HepG2 (cell line): Measurements from ENCODE around the gene CLIC1. TPM values are rescaled to one million over a fixed set of nuclear protein-coding genes. Genes with fewer than 3 reads are reported as not detected.

Experiments
- CEBPG ChIP-seq: IDR thresholded peaks from 2 replicates; pipeline ENCODE4 v1.6.1; 2016
- DDIT3 ChIP-seq: sonication (generic); formaldehyde crosslinking; IDR thresholded peaks from 2 replicates; pipeline ENCODE4 v1.4.0; 2020; ENCODE audit warnings: mild to moderate bottlenecking, missing genetic modification reagents
- E2F2 ChIP-seq: sonication (generic); formaldehyde crosslinking; IDR thresholded peaks from 2 replicates; pipeline ENCODE4 v1.4.0; 2020; ENCODE audit warnings: missing genetic modification reagents, borderline replicate concordance
- GFI1 ChIP-seq: sonication (generic); formaldehyde crosslinking; IDR thresholded peaks from 2 replicates; pipeline ENCODE4 v1.5.0; 2020; ENCODE audit warnings: missing genetic modification reagents, mild to moderate bottlenecking, borderline replicate concordance
- KAT7 ChIP-seq: IDR thresholded peaks from 2 replicates; pipeline ENCODE4 v1.6.1; 2018; ENCODE audit warnings: borderline replicate concordance, missing compliant biosample characterization
- KDM4B ChIP-seq: sonication (generic); formaldehyde crosslinking; IDR thresholded peaks from 2 replicates; pipeline ENCODE4 v1.4.0; 2020; ENCODE audit warnings: missing genetic modification reagents
- KLF12 ChIP-seq: sonication (generic); formaldehyde crosslinking; IDR thresholded peaks from 2 replicates; pipeline ENCODE4 v1.4.0; 2020; ENCODE audit warnings: missing genetic modification reagents, borderline replicate concordance
- KMT2A ChIP-seq: sonication (generic); formaldehyde crosslinking; IDR thresholded peaks from 2 replicates; pipeline ENCODE4 v1.4.0; 2020; ENCODE audit warnings: missing genetic modification reagents
- MAFG ChIP-seq: sonication (generic); formaldehyde crosslinking; IDR thresholded peaks from 2 replicates; pipeline ENCODE4 v1.5.1; 2020; ENCODE audit warnings: mild to moderate bottlenecking, missing genetic modification reagents
- MZF1 ChIP-seq: sonication (generic); formaldehyde crosslinking; IDR thresholded peaks from 2 replicates; pipeline ENCODE4 v1.8.1; 2023; ENCODE audit warnings: mild to moderate bottlenecking, missing genetic modification reagents, borderline replicate concordance
- RAD51 ChIP-seq: fragments of 450-650 bp; IDR thresholded peaks from 2 replicates; pipeline ENCODE4 v1.6.1; 2016; ENCODE audit warnings: borderline replicate concordance
- RBAK ChIP-seq: sonication (generic); formaldehyde crosslinking; IDR thresholded peaks from 2 replicates; pipeline ENCODE4 v1.5.1; 2020; ENCODE audit warnings: mild to moderate bottlenecking, missing genetic modification reagents
- REPIN1 ChIP-seq: sonication (generic); formaldehyde crosslinking; IDR thresholded peaks from 2 replicates; pipeline ENCODE4 v1.8.0; 2022; ENCODE audit warnings: missing genetic modification reagents, low read depth, mild to moderate bottlenecking, borderline replicate concordance
- SALL1 ChIP-seq: sonication (generic); formaldehyde crosslinking; IDR thresholded peaks from 2 replicates; pipeline ENCODE4 v1.8.0; 2022; ENCODE audit warnings: mild to moderate bottlenecking, missing genetic modification reagents
- SMAD9 ChIP-seq: sonication (generic); formaldehyde crosslinking; IDR thresholded peaks from 2 replicates; pipeline ENCODE4 v1.5.1; 2020; ENCODE audit warnings: mild to moderate bottlenecking, missing genetic modification reagents
- SNAPC2 ChIP-seq: sonication (generic); formaldehyde crosslinking; IDR thresholded peaks from 2 replicates; pipeline ENCODE4 v1.8.1; 2022; ENCODE audit warnings: mild to moderate bottlenecking, missing genetic modification reagents
- TCF7 ChIP-seq: sonication (generic); IDR thresholded peaks from 2 replicates; pipeline ENCODE4 v1.6.1; 2016; ENCODE audit warnings: antibody characterized with exemption, low read depth
- TFDP1 ChIP-seq: IDR thresholded peaks from 2 replicates; pipeline ENCODE4 v1.6.1; 2016; ENCODE audit warnings: missing compliant biosample characterization, missing genetic modification reagents, borderline replicate concordance
- TRIM24 ChIP-seq: sonication (generic); formaldehyde crosslinking; IDR thresholded peaks from 2 replicates; pipeline ENCODE4 v1.8.0; 2022; ENCODE audit warnings: mild to moderate bottlenecking, missing genetic modification reagents
- ZFP41 ChIP-seq: sonication (generic); formaldehyde crosslinking; IDR thresholded peaks from 2 replicates; pipeline ENCODE4 v1.4.0; 2020; ENCODE audit warnings: mild to moderate bottlenecking, missing genetic modification reagents, borderline replicate concordance
- ZFY ChIP-seq: sonication (generic); formaldehyde crosslinking; IDR thresholded peaks from 2 replicates; pipeline ENCODE4 v1.4.0; 2020; ENCODE audit warnings: missing genetic modification reagents
- ZGPAT ChIP-seq: IDR thresholded peaks from 2 replicates; pipeline ENCODE4 v1.6.1; 2016; ENCODE audit warnings: mild to moderate bottlenecking
- ZNF468 ChIP-seq: sonication (generic); formaldehyde crosslinking; IDR thresholded peaks from 2 replicates; pipeline ENCODE4 v1.8.0; 2022; ENCODE audit warnings: mild to moderate bottlenecking, moderate library complexity, missing genetic modification reagents
- ZNF577 ChIP-seq: sonication (generic); formaldehyde crosslinking; IDR thresholded peaks from 2 replicates; pipeline ENCODE4 v1.4.0; 2020; ENCODE audit warnings: mild to moderate bottlenecking, low read depth, missing genetic modification reagents, borderline replicate concordance
- ZNF678 ChIP-seq: sonication (generic); formaldehyde crosslinking; IDR thresholded peaks from 2 replicates; pipeline ENCODE4 v1.4.0; 2020; ENCODE audit warnings: mild to moderate bottlenecking, missing genetic modification reagents
- ZNF775 ChIP-seq: sonication (generic); formaldehyde crosslinking; IDR thresholded peaks from 2 replicates; pipeline ENCODE4 v1.4.0; 2020; ENCODE audit warnings: missing genetic modification reagents, mild to moderate bottlenecking, moderate library complexity, borderline replicate concordance
- ZNF878 ChIP-seq: sonication (generic); formaldehyde crosslinking; IDR thresholded peaks from 2 replicates; pipeline ENCODE4 v1.8.1; 2023; ENCODE audit warnings: mild to moderate bottlenecking, missing genetic modification reagents, moderate library complexity
- ZZZ3 ChIP-seq: sonication (generic); formaldehyde crosslinking; IDR thresholded peaks from 2 replicates; pipeline ENCODE4 v1.4.0; 2020; ENCODE audit warnings: missing genetic modification reagents, mild to moderate bottlenecking, borderline replicate concordance
- polyA plus RNA-seq, 8 experiments: library from polyadenylated mRNA; depleted of rRNA in 3 of 8; stranded (reverse) in 7 of 8; unstranded in 1 of 8; fragments of >200 nt; fragmentation: Illumina TruSeq in 4 of 8; extraction: Trizol in 4 of 8; gene quantifications; 2 replicates each; pipeline versions ENCODE4 v1.2.1 to v1.2.3, GENCODE V29; 2011 to 2016; ENCODE audit warnings: low read depth in 4 of 8, missing spikeins in 1 of 8, mixed read lengths in 1 of 8; ENCODE audit not compliant: insufficient read depth in 1 of 8
- total RNA-seq, 5 experiments: library from RNA; depleted of rRNA; stranded (reverse); fragments of >200 nt; fragmentation: Illumina TruSeq; extraction: Trizol; gene quantifications; 2 replicates each; pipeline ENCODE4 v1.2.3, GENCODE V29; 2016; ENCODE audit warnings: low read depth in 1 of 5

Gene CLIC1
- total and polyA plus RNA-seq, 2 of the 13 experiments (the other 11 are each of a cell fraction or from before 2014, with no cell fraction given) = 602 to 891 TPM

- 0 out of 2 replicates have a peak, but pooled peaks have one; percentile 39 for TF ChIP-seq ZGPAT (CRISPR knock-in tag)
- TF ChIP-seq E2F2 (CRISPR knock-in tag) = no peak
- no peak for TF ChIP-seq ZFY
- peak; percentile 69; the same call in 1 of the 2 replicates for TF ChIP-seq TFDP1
- TF ChIP-seq ZZZ3 (CRISPR knock-in tag) = no peak
- TF ChIP-seq ZFP41 (CRISPR knock-in tag) = no peak
- no peak for TF ChIP-seq RAD51
- TF ChIP-seq KLF12 (CRISPR knock-in tag) = no peak
- TF ChIP-seq KDM4B = no peak
- peak; percentile 69; the same call in 1 of the 2 replicates for TF ChIP-seq SMAD9 (CRISPR knock-in tag)
- TF ChIP-seq ZNF577 (CRISPR knock-in tag) = no peak
- no peak for TF ChIP-seq ZNF678 (CRISPR knock-in tag)
- no peak for TF ChIP-seq ZNF775
- TF ChIP-seq ZNF468 (CRISPR knock-in tag) = no peak
- no peak for TF ChIP-seq SNAPC2 (CRISPR knock-in tag)
- TF ChIP-seq KMT2A = 0 out of 2 replicates have a peak, but pooled peaks have one; percentile 18
- no peak for TF ChIP-seq RBAK
- TF ChIP-seq TRIM24 = no peak
- TF ChIP-seq GFI1 (CRISPR knock-in tag) = peak; percentile 66; the same call in 1 of the 2 replicates
- no peak for TF ChIP-seq ZNF878 (CRISPR knock-in tag)
- TF ChIP-seq TCF7 = no peak
- no peak for TF ChIP-seq MZF1
- no peak for TF ChIP-seq REPIN1 (CRISPR knock-in tag)
- no peak for TF ChIP-seq CEBPG (CRISPR knock-in tag)
- TF ChIP-seq KAT7 = no peak
- TF ChIP-seq DDIT3 (CRISPR knock-in tag) = no peak
- TF ChIP-seq SALL1 (CRISPR knock-in tag) = peak; percentile 86
- no peak for TF ChIP-seq MAFG
Observed at GRCh38 chr6:31765910-31766794, 29.8 kb upstream of the CLIC1 start (continued).
